Lung (tissue), 12 donors: ENCODE data around the gene BRAF. TPM values are rescaled to one million over a fixed set of nuclear protein-coding genes. Genes with fewer than 3 reads are reported as not detected.

Source experiments
- ATAC-seq: fragments of 200-7000 bp; cut with Tn5 transposase; one replicate; pipeline ENCODE4 v1.9.1; 2020; ENCODE audit warnings: moderate number of reproducible peaks; ENCODE audit not compliant: insufficient read depth, low FRiP score
- DNase-seq, 3 donors: peaks; one replicate each; pipeline ENCODE4 v3.0.0-alpha.2; 2013 to 2017
- H3K27ac ChIP-seq, 2 donors: one replicate each; pipeline ENCODE4 v1.5.1; 2013; ENCODE audit warnings: mild to moderate bottlenecking in 2 of 2, moderate library complexity in 2 of 2, control low read depth in 1 of 2, inconsistent platforms in 1 of 2, low read depth in 1 of 2, low read length in 1 of 2
- H3K27me3 ChIP-seq, 3 donors: one replicate each; pipeline ENCODE4 v1.5.1; 2013; ENCODE audit warnings: low read length in 2 of 3; ENCODE audit not compliant: control insufficient read depth in 3 of 3, insufficient read depth in 3 of 3
- H3K36me3 ChIP-seq, 4 donors: one replicate each; pipeline ENCODE4 v1.5.1; 2013; ENCODE audit warnings: low read length in 4 of 4, mild to moderate bottlenecking in 1 of 4, moderate library complexity in 1 of 4; ENCODE audit not compliant: control insufficient read depth in 4 of 4, insufficient read depth in 4 of 4
- H3K4me1 ChIP-seq, 5 donors: one replicate each; pipeline ENCODE4 v1.5.1; 2013; ENCODE audit warnings: low read length in 5 of 5, mild to moderate bottlenecking in 2 of 5, moderate library complexity in 1 of 5; ENCODE audit not compliant: control insufficient read depth in 5 of 5, insufficient read depth in 5 of 5
- H3K4me3 ChIP-seq: one replicate; pipeline ENCODE4 v1.5.1; 2013; ENCODE audit warnings: mild to moderate bottlenecking, control low read depth, moderate library complexity
- H3K9ac ChIP-seq, 2 donors: one replicate each; pipeline ENCODE4 v1.5.1; 2013; ENCODE audit warnings: low read length in 2 of 2, control low read depth in 1 of 2; ENCODE audit not compliant: insufficient read depth in 1 of 2
- H3K9me3 ChIP-seq, 4 donors: one replicate each; pipeline ENCODE4 v1.5.1; 2013; ENCODE audit warnings: low read length in 3 of 4, mild to moderate bottlenecking in 1 of 4, moderate library complexity in 1 of 4; ENCODE audit not compliant: control insufficient read depth in 4 of 4, insufficient read depth in 3 of 4
- WGBS, 2 donors: extraction: QIAGEN DNeasy Blood & Tissue Kit; methylation state at CpG; one replicate each; pipeline ENCODE4 v1.1.7; 2013; 5-methylcytosine and 5-hydroxymethylcytosine counted together
- polyA plus RNA-seq, 2 donors: library from polyadenylated mRNA; stranded (reverse); fragments of 200-250 nt; gene quantifications; one replicate each; pipeline ENCODE4 v1.2.1, GENCODE V29; 2013
- total RNA-seq, 2 donors: library from RNA; depleted of rRNA in 1 of 2; stranded (reverse); fragments of >200 nt in 1 of 2; gene quantifications; one replicate each; pipeline ENCODE4 v1.2.1, GENCODE V29; 2014 to 2021
- TF ChIP-seq, protein P1 (sequence below): IDR thresholded peaks from 2 replicates; pipeline ENCODE4 v1.5.1; 2012; ENCODE audit warnings: mild to moderate bottlenecking; ENCODE audit errors: control extremely low read depth, extremely low read depth
- donor health status: control.
- donor health status: control.
- donor health status: Bipolar disorder and iron deficiency.
- donor health status: healthy.
- donor health status: DM: yes; HTN: yes; CAD: no.

Gene BRAF
- total and polyA plus RNA-seq, 4 donors = 6.5 to 111 (median 22.3) TPM

DNA sequence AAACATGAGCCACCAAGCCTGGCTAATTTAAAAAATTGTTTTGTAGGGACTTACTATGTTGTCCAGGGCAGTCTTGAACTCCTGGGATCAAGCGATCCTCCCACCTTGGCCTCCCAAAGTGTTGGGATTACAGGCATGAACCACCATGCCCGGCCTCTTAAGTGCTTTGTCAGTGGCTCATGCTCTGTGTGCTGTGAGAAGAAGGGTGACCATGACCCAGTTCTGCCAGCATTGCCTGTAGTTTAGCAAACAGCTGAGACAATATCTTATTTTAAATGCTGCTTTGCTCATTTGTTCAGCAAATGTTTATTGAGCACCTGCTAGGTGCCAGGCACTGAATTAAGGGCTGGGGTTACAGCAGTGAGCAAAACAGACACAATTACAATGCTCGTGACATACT, 243.0 kb downstream of the BRAF start:
- H3K27ac ChIP-seq = no peak overlapping the region
- H3K4me1 ChIP-seq = no peaks in the 10 kb centered on the region
- H3K4me3 ChIP-seq = no peak overlapping the region
- H3K9me3 ChIP-seq = no peaks in the 10 kb centered on the region
- ATAC-seq (no peak), DNase-seq (no peak)
- H3K36me3 ChIP-seq = peaks cover 0 to 35% (median 2%) of the 10 kb centered on the region in 4 donors
- TF ChIP-seq, protein P1, sequence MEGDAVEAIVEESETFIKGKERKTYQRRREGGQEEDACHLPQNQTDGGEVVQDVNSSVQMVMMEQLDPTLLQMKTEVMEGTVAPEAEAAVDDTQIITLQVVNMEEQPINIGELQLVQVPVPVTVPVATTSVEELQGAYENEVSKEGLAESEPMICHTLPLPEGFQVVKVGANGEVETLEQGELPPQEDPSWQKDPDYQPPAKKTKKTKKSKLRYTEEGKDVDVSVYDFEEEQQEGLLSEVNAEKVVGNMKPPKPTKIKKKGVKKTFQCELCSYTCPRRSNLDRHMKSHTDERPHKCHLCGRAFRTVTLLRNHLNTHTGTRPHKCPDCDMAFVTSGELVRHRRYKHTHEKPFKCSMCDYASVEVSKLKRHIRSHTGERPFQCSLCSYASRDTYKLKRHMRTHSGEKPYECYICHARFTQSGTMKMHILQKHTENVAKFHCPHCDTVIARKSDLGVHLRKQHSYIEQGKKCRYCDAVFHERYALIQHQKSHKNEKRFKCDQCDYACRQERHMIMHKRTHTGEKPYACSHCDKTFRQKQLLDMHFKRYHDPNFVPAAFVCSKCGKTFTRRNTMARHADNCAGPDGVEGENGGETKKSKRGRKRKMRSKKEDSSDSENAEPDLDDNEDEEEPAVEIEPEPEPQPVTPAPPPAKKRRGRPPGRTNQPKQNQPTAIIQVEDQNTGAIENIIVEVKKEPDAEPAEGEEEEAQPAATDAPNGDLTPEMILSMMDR = no peak
- 98 to 99% methylated on average over 3 of the region's 3 CpGs for WGBS, 2 donors
- H3K27me3 ChIP-seq = no peaks in the 10 kb centered on the region
- no peak overlapping the region for H3K9ac ChIP-seq

DNA sequence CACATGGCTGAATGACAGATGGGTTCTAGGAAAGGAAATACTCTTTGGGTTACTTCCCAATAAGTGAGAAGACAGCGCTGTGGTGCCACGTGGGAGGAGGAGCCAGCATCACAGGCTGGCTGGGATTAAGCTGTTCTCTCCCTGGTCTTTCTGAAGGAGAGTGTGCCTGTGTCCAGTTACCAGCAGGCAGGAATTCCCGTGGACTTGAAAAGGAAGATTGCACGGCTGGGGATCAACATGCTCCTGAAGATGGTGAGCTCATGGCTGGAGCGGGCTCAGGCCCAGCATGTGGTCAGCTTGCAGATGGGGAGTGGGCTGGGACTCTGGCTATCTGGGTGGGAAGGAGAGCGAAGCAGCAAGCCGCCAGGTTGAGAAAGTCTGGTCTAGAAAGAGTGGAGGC, 243.8 kb downstream of the BRAF start:
- ATAC-seq (no peak), DNase-seq (no peak)
- Histone ChIP-seq H3K27ac (no peak overlapping the region), H3K36me3 (peaks cover 0 to 34% (median 2%) of the 10 kb centered on the region in 4 donors), H3K9ac (no peak overlapping the region), H3K4me3 (no peak overlapping the region), H3K9me3 (no peaks in the 10 kb centered on the region), H3K27me3 (no peaks in the 10 kb centered on the region), H3K4me1 (no peaks in the 10 kb centered on the region)
- TF ChIP-seq, protein P1 = no peak
- 91 to 93% methylated on average over 7 of the region's 7 CpGs for WGBS, 2 donors

DNA sequence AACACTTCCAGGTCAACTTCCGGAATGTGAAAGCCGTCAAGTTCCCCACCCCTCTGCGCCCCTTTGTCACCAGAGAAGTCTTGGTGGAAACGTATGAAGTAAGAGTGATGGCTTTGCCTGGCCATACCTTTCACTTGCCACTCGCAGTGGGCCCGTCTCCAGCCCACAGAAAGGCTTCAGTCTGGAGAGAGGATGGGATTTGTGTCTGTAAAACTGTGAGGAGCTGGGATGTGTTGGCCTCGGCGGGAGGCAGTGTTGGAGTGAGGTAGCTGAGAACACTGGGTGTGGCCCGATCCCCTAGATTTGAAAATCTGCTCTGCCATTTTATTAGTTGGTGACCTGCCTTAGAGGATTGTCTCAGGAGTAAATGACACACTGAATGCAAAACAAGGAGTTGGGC, 245.5 kb downstream of the BRAF start:
- H3K36me3 ChIP-seq = peaks cover 0 to 21% (median 2%) of the 10 kb centered on the region in 4 donors
- WGBS, 2 donors = 95 to 96% methylated on average over 9 of the region's 9 CpGs
- no peaks in the 10 kb centered on the region for H3K27me3 ChIP-seq
- peaks cover 0 to 3% (median 0%) of the 10 kb centered on the region in 5 donors for H3K4me1 ChIP-seq
- H3K9ac ChIP-seq = no peak overlapping the region
- ATAC-seq (no peak), DNase-seq (no peak)
- H3K27ac ChIP-seq = no peak overlapping the region
- H3K4me3 ChIP-seq = no peak overlapping the region
- TF ChIP-seq, protein P1 = no peak
- H3K9me3 ChIP-seq = no peaks in the 10 kb centered on the region

DNA sequence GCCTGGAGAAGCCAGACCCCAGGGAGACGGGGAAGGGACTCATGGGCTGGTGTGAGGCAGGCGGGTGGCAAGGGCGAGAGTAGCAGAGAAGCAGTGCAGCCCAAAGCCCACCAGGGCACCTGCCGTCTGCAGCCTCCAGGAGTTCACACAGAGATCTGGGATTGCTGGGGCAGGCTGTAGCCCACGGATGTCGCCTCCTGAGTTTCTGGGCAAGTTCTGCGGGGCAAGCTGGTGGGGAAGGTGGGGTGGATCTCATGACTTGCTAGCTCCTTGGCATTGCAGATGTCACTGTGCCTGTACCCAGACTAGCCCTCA, 246.0 kb downstream of the BRAF start:
- H3K36me3 ChIP-seq = peaks cover 0 to 19% (median 2%) of the 10 kb centered on the region in 4 donors
- no peak for DNase-seq

More for the DNA sequence above, 246.0 kb downstream of the BRAF start:
- Histone ChIP-seq H3K9me3 (no peaks in the 10 kb centered on the region), H3K9ac (no peak overlapping the region), H3K27ac (no peak overlapping the region), H3K4me3 (no peak overlapping the region), H3K27me3 (no peaks in the 10 kb centered on the region), H3K4me1 (peaks cover 0 to 5% (median 3%) of the 10 kb centered on the region in 5 donors)
- 96% methylated on average over 7 of the region's 7 CpGs for WGBS, 2 donors
- ATAC-seq = no peak
- TF ChIP-seq, protein P1 = no peak
